Endothelial cell (in vitro differentiated cells): Measurements from ENCODE around the gene POU3F2. TPM values are rescaled to one million over a fixed set of nuclear protein-coding genes. Genes with fewer than 3 reads are reported as not detected.

ENCODE experiments used
- DNase-seq: peaks from one replicate; pipeline ENCODE4 v3.0.0; 2021; ENCODE audit warnings: low spot score
- H3K27ac Mint-ChIP-seq: one replicate; pipeline ENCODE4 v1.8.0; 2021; ENCODE audit warnings: mixed read lengths, inconsistent platforms; ENCODE audit not compliant: unreplicated experiment
- H3K27me3 Mint-ChIP-seq: one replicate; pipeline ENCODE4 v1.8.0; 2021; ENCODE audit warnings: mild to moderate bottlenecking, moderate library complexity, mixed read lengths, inconsistent platforms; ENCODE audit not compliant: unreplicated experiment
- H3K36me3 Mint-ChIP-seq: one replicate; pipeline ENCODE4 v1.8.0; 2021; ENCODE audit warnings: mild to moderate bottlenecking, low read depth, mixed read lengths, inconsistent platforms; ENCODE audit not compliant: unreplicated experiment
- H3K4me1 Mint-ChIP-seq: one replicate; pipeline ENCODE4 v1.8.0; 2021; ENCODE audit warnings: mild to moderate bottlenecking, mixed read lengths, inconsistent platforms; ENCODE audit not compliant: unreplicated experiment
- H3K4me3 Mint-ChIP-seq: one replicate; pipeline ENCODE4 v1.8.0; 2021; ENCODE audit warnings: mild to moderate bottlenecking, mixed read lengths, inconsistent platforms; ENCODE audit not compliant: unreplicated experiment
- H3K9me3 Mint-ChIP-seq: one replicate; pipeline ENCODE4 v1.8.0; 2021; ENCODE audit warnings: mixed read lengths, inconsistent platforms; ENCODE audit not compliant: unreplicated experiment
- CTCF ChIP-seq: fragments of 200-600 bp; sonication (generic); IDR thresholded peaks from one replicate; pipeline ENCODE4 v1.5.0; 2021; ENCODE audit warnings: antibody characterized with exemption; ENCODE audit not compliant: unreplicated experiment
- total RNA-seq: library from RNA; stranded (reverse); fragmentation: NEBNext Ultra II Directional; extraction: Animal tissue kit (Norgen Biotek cat#: 25700); gene quantifications from one replicate; pipeline ENCODE4 v1.2.1, GENCODE V29; 2021; ENCODE audit not compliant: unreplicated experiment

Gene POU3F2
- total RNA-seq, 1 donor from 2014 or later: 0.08 TPM

- H3K36me3 Mint-ChIP-seq: no peaks in the 10 kb centered on the region
- H3K4me1 Mint-ChIP-seq: peaks cover 15% of the 10 kb centered on the region
- no peak overlapping the region for H3K27ac Mint-ChIP-seq
- no peak overlapping the region for H3K4me3 Mint-ChIP-seq
- H3K9me3 Mint-ChIP-seq: no peaks in the 10 kb centered on the region
- no peak for TF ChIP-seq CTCF
- no peak for DNase-seq
- peaks cover 16% of the 10 kb centered on the region for H3K27me3 Mint-ChIP-seq
Observed at GRCh38 chr6:98821756-98822405, 12.5 kb upstream of the POU3F2 start.

GRCh38 chr6:98823428-98824161 lies 10.8 kb upstream of the POU3F2 start:
- Mint-ChIP-seq H3K4me1 (peaks cover 22% of the 10 kb centered on the region), H3K4me3 (peak overlapping the region; percentile 97), H3K27ac (no peak overlapping the region), H3K27me3 (peaks cover 19% of the 10 kb centered on the region), H3K36me3 (no peaks in the 10 kb centered on the region), H3K9me3 (no peaks in the 10 kb centered on the region)
- TF ChIP-seq CTCF: no peak
- DNase-seq: no peak

- Mint-ChIP-seq H3K27me3 (peaks cover 20% of the 10 kb centered on the region), H3K36me3 (no peaks in the 10 kb centered on the region), H3K9me3 (no peaks in the 10 kb centered on the region), H3K4me3 (peak overlapping the region; percentile 97), H3K27ac (no peak overlapping the region), H3K4me1 (peaks cover 25% of the 10 kb centered on the region)
- TF ChIP-seq CTCF: no peak
- peak; percentile 40 for DNase-seq
Observed at GRCh38 chr6:98824162-98824901, 10.0 kb upstream of the POU3F2 start.

- Mint-ChIP-seq H3K27ac (no peak overlapping the region), H3K9me3 (no peaks in the 10 kb centered on the region), H3K27me3 (peaks cover 21% of the 10 kb centered on the region), H3K4me1 (peaks cover 25% of the 10 kb centered on the region), H3K36me3 (no peaks in the 10 kb centered on the region), H3K4me3 (peak overlapping the region; percentile 89)
- TF ChIP-seq CTCF: no peak
- DNase-seq: no peak
Observed at GRCh38 chr6:98824902-98825599, 9.3 kb upstream of the POU3F2 start.
